ENCODE results near the gene PSMA7.
A peak's percentile ranks its signal among the peaks of the same experiment; 100 is the strongest.

Gene PSMA7

GRCh38 chr20:62171245-62171644 lies 28.1 kb upstream of the PSMA7 start:
- no peak for DNase-seq (ENCODE audit: low spot score)

GRCh38 chr20:62170536-62170935 lies 27.3 kb upstream of the PSMA7 start:
- no peak for DNase-seq (ENCODE audit: low spot score)

- no peak for DNase-seq (ENCODE audit: low spot score)
Observed at GRCh38 chr20:62168890-62169435, 25.8 kb upstream of the PSMA7 start.

GRCh38 chr20:62168061-62168460 lies 24.9 kb upstream of the PSMA7 start:
- no peak for DNase-seq (ENCODE audit: low spot score)

- no peak for DNase-seq (ENCODE audit: low spot score)
Observed at GRCh38 chr20:62167474-62167873, 24.3 kb upstream of the PSMA7 start.

- no peak for DNase-seq (ENCODE audit: low spot score)
Observed at GRCh38 chr20:62165762-62166399, 22.7 kb upstream of the PSMA7 start.

GRCh38 chr20:62164879-62165761 lies 21.9 kb upstream of the PSMA7 start:
- DNase-seq (ENCODE audit: low spot score) = no peak

GRCh38 chr20:62163986-62164762 lies 21.0 kb upstream of the PSMA7 start:
- no peak for DNase-seq (ENCODE audit: low spot score)

- no peak for DNase-seq (ENCODE audit: low spot score)
Observed at GRCh38 chr20:62163485-62163865, 20.3 kb upstream of the PSMA7 start.

- DNase-seq (ENCODE audit: low spot score) = no peak
Observed at GRCh38 chr20:62162765-62163484, 19.7 kb upstream of the PSMA7 start.

GRCh38 chr20:62161347-62161746 lies 18.2 kb upstream of the PSMA7 start:
- DNase-seq (ENCODE audit: low spot score) = no peak

- DNase-seq (ENCODE audit: low spot score) = no peak
Observed at GRCh38 chr20:62160876-62161275, 17.7 kb upstream of the PSMA7 start.

GRCh38 chr20:62160253-62160652 lies 17.1 kb upstream of the PSMA7 start:
- DNase-seq (ENCODE audit: low spot score) = no peak

- no peak for DNase-seq (ENCODE audit: low spot score)
Observed at GRCh38 chr20:62159839-62160238, 16.6 kb upstream of the PSMA7 start.

- no peak for DNase-seq (ENCODE audit: low spot score)
Observed at GRCh38 chr20:62159052-62159451, 15.9 kb upstream of the PSMA7 start.

GRCh38 chr20:62158541-62158940 lies 15.3 kb upstream of the PSMA7 start:
- no peak for DNase-seq (ENCODE audit: low spot score)

GRCh38 chr20:62158088-62158400 lies 14.8 kb upstream of the PSMA7 start:
- DNase-seq (ENCODE audit: low spot score) = no peak

GRCh38 chr20:62157387-62158087 lies 14.3 kb upstream of the PSMA7 start:
- DNase-seq (ENCODE audit: low spot score) = no peak

GRCh38 chr20:62156592-62157386 lies 13.6 kb upstream of the PSMA7 start:
- DNase-seq (ENCODE audit: low spot score) = peak; percentile 83

GRCh38 chr20:62156254-62156556 lies 13.0 kb upstream of the PSMA7 start:
- no peak for DNase-seq (ENCODE audit: low spot score)

All from NAMALWA (cell line).